BLaER1 treated with 17β-estradiol and CSF1 and Interleukin-3, amounts not matched to agents 10 nM and 100 nM (cell line): ENCODE data around the gene WBP11.

Source experiments
- H3K27ac ChIP-seq, 11 experiments: shearing (Covaris generic); formaldehyde crosslinking; 2 replicates each; pipeline ENCODE4 v1.8.1; 2022
- H3K27me3 ChIP-seq, 11 experiments: shearing (Covaris generic); formaldehyde crosslinking; 2 replicates each; pipeline ENCODE4 v1.8.1; 2022
- H3K36me3 ChIP-seq, 11 experiments: shearing (Covaris generic); formaldehyde crosslinking; 2 replicates each; pipeline ENCODE4 v1.8.1; 2022
- H3K4me1 ChIP-seq, 10 experiments: shearing (Covaris generic); formaldehyde crosslinking; 2 replicates each; pipeline ENCODE4 v1.8.1; 2022
- H3K4me2 ChIP-seq, 11 experiments: shearing (Covaris generic); formaldehyde crosslinking; 2 replicates each; pipeline ENCODE4 v1.8.1; 2022
- H3K4me3 ChIP-seq, 10 experiments: shearing (Covaris generic); formaldehyde crosslinking; 2 replicates each; pipeline ENCODE4 v1.8.1; 2022
- H3K9ac ChIP-seq, 11 experiments: shearing (Covaris generic); formaldehyde crosslinking; 2 replicates each; pipeline ENCODE4 v1.8.1; 2022
- H3K9me3 ChIP-seq, 11 experiments: shearing (Covaris generic); formaldehyde crosslinking; replicated peaks in 1 of 11; 2 replicates each; pipeline ENCODE4 v1.8.1; 2022
- H4K20me1 ChIP-seq, 11 experiments: shearing (Covaris generic); formaldehyde crosslinking; 2 replicates each; pipeline ENCODE4 v1.8.1; 2022
- Cebpa-rat ChIP-seq, 11 experiments: shearing (Covaris generic); IDR thresholded peaks; 2 replicates each; pipeline ENCODE4 v1.8.1; 2022

WBP11 gene

GRCh38 chr12:14803011-14803829, at the start of gene WBP11, which contains the start of gene C12orf60:
Gene WBP11, minus strand, starts transcription at chr12:14803478. Its CDS starts 2,095 bp downstream, at chr12:14801383.
Gene C12orf60, plus strand, starts transcription at chr12:14803670. Its CDS starts 19,266 bp downstream, at chr12:14822936.
- H4K20me1 ChIP-seq, result peaks cover 0 to 43% (median 22%) of the 10 kb centered on the region in 11 experiments; a peak in 12 of 22 replicates
- H3K4me1 ChIP-seq, result peaks cover 14 to 30% (median 26%) of the 10 kb centered on the region in 10 experiments
- H3K9me3 ChIP-seq, result no peaks in the 10 kb centered on the region
- peak within 1 kb of the TSS; percentile 79 to 98 (median 87) for H3K4me2 ChIP-seq
- H3K9ac ChIP-seq, result peak within 1 kb of the TSS; percentile 88 to 98 (median 93)
- H3K36me3 ChIP-seq, result peaks cover 17 to 31% (median 25%) of the 10 kb centered on the region in 11 experiments
- no peak for TF ChIP-seq Cebpa-rat (IDR thresholded peaks at IDR 0.05)
- H3K27ac ChIP-seq, result peak within 1 kb of the TSS; percentile 86 to 98 (median 91)
- H3K4me3 ChIP-seq, result peak within 1 kb of the TSS; percentile 84 to 98 (median 92)
- no peaks in the 10 kb centered on the region for H3K27me3 ChIP-seq

DNA sequence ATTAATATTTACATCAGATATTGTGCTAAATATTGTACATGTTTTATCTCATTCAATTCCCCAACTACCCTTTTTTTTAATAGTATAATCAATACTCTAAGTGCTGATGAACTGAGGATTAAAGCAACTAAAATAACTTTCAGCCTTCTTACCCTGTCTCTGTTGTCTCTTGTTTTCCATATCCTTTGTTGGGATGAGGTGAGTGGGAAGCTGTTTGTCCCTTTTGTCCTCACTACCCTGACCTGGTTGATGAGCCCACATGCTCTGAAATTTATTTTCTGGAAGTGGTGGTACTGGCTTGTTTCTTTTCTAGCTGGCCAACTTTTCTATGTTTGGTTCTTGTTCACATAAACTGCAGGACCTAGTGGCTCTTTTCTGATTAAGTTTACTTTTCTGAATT, 49.6 kb upstream of the WBP11 start:
- peaks cover 0 to 5% (median 0%) of the 10 kb centered on the region in 10 experiments; a peak in 2 of 20 replicates for H3K4me1 ChIP-seq

GRCh38 chr12:14850929-14851663, 47.8 kb upstream of the WBP11 start:
- Histone ChIP-seq H3K4me2 (no peak overlapping the region), H3K4me1 (peaks cover 0 to 5% (median 4%) of the 10 kb centered on the region in 10 experiments; a peak in 11 of 20 replicates), H3K9ac (no peak overlapping the region), H4K20me1 (no peaks in the 10 kb centered on the region), H3K36me3 (no peaks in the 10 kb centered on the region), H3K9me3 (0 out of 22 replicates have a peak, but pooled peaks cover 0 to under 1% (median 0%) of the 10 kb centered on the region in 11 experiments), H3K27me3 (no peaks in the 10 kb centered on the region), H3K4me3 (no peak overlapping the region), H3K27ac (no peak overlapping the region)
- no peak for TF ChIP-seq Cebpa-rat (IDR thresholded peaks at IDR 0.05)

More for the DNA sequence above, 49.6 kb upstream of the WBP11 start:
- peaks cover 0 to 14% (median 7%) of the 10 kb centered on the region in 11 experiments; a peak in 11 of 22 replicates for H3K9me3 ChIP-seq
- H3K27me3 ChIP-seq, result no peaks in the 10 kb centered on the region
- H3K36me3 ChIP-seq, result no peaks in the 10 kb centered on the region
- H3K9ac ChIP-seq, result no peak overlapping the region
- H3K4me3 ChIP-seq, result no peak overlapping the region
- no peak for TF ChIP-seq Cebpa-rat (IDR thresholded peaks at IDR 0.05)
- no peak overlapping the region for H3K4me2 ChIP-seq
- H3K27ac ChIP-seq, result no peak overlapping the region
- no peaks in the 10 kb centered on the region for H4K20me1 ChIP-seq

DNA sequence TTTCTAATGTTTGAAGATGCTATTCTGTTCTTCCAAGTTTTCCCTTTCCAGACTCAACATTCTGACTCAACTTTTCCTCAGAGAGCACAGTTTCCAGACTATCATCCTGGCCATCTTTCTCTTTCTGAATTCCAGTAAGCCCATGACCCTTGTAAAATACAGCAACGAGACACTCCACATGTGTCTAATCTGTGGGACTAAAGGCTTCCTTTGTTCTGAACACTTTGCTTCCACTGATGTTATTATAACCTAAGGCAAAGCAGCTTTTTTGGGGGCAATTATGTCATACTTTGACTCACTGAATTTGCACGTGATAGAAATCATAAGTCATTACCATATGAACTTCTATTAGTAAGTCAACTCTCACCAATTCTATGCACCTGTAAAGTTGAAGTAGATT, 46.4 kb upstream of the WBP11 start:
- H3K4me1 ChIP-seq, result peaks cover 0 to 12% (median 7%) of the 10 kb centered on the region in 10 experiments; a peak in 11 of 20 replicates
- H3K4me3 ChIP-seq, result no peak overlapping the region
- no peak for TF ChIP-seq Cebpa-rat (IDR thresholded peaks at IDR 0.05)
- H3K4me2 ChIP-seq, result no peak overlapping the region
- no peaks in the 10 kb centered on the region for H3K27me3 ChIP-seq
- H3K36me3 ChIP-seq, result no peaks in the 10 kb centered on the region
- no peaks in the 10 kb centered on the region for H3K9me3 ChIP-seq
- no peaks in the 10 kb centered on the region for H4K20me1 ChIP-seq
- H3K27ac ChIP-seq, result no peak overlapping the region
- H3K9ac ChIP-seq, result no peak overlapping the region

GRCh38 chr12:14846876-14847580, 43.8 kb upstream of the WBP11 start:
- peaks cover 0 to 12% (median 7%) of the 10 kb centered on the region in 10 experiments; a peak in 11 of 20 replicates for H3K4me1 ChIP-seq
- H3K4me2 ChIP-seq, result no peak overlapping the region
- no peak overlapping the region for H3K9ac ChIP-seq
- H3K36me3 ChIP-seq, result no peaks in the 10 kb centered on the region
- no peak overlapping the region for H3K4me3 ChIP-seq
- no peaks in the 10 kb centered on the region for H3K27me3 ChIP-seq
- no peaks in the 10 kb centered on the region for H4K20me1 ChIP-seq
- no peak overlapping the region for H3K27ac ChIP-seq
- TF ChIP-seq Cebpa-rat (IDR thresholded peaks at IDR 0.05), result no peak
- H3K9me3 ChIP-seq, result no peaks in the 10 kb centered on the region

GRCh38 chr12:14846042-14846587, 42.8 kb upstream of the WBP11 start:
- Histone ChIP-seq H3K9me3 (no peaks in the 10 kb centered on the region), H3K4me2 (peak overlapping the region in 6 of 11 experiments; percentile 15 to 56 (median 28); a peak in 7 of 22 replicates), H3K4me3 (no peak overlapping the region), H3K9ac (no peak overlapping the region), H4K20me1 (no peaks in the 10 kb centered on the region), H3K36me3 (no peaks in the 10 kb centered on the region), H3K27me3 (no peaks in the 10 kb centered on the region), H3K4me1 (peaks cover 0 to 12% (median 7%) of the 10 kb centered on the region in 10 experiments; a peak in 11 of 20 replicates), H3K27ac (no peak overlapping the region)
- TF ChIP-seq Cebpa-rat (IDR thresholded peaks at IDR 0.05), result no peak

DNA sequence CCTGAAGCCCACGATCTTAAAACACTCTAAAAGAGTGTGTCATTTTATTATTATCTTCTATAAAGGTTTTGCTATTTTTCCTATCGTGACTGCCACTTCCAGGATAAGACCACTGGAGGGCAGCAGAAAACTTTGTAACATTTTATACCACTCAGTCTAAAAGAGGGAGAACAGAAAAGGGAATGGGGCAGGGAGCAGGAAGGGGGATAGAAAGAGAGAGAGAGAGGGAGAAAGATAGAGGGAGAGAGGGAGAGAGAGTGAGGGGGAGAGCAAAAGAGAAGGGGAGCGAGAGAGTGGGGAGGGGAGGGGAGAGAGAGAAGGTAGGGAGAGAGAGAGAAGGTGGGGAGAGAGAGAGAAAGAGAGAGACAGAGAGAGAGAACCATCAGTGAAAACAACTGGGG, 42.1 kb upstream of the WBP11 start:
- no peak for TF ChIP-seq Cebpa-rat (IDR thresholded peaks at IDR 0.05)
- Histone ChIP-seq H3K27me3 (no peaks in the 10 kb centered on the region), H3K9ac (no peak overlapping the region), H3K36me3 (no peaks in the 10 kb centered on the region), H3K4me2 (no peak overlapping the region), H4K20me1 (no peaks in the 10 kb centered on the region), H3K4me3 (no peak overlapping the region), H3K9me3 (no peaks in the 10 kb centered on the region), H3K27ac (no peak overlapping the region), H3K4me1 (peaks cover 0 to 12% (median 7%) of the 10 kb centered on the region in 10 experiments; a peak in 11 of 20 replicates)

DNA sequence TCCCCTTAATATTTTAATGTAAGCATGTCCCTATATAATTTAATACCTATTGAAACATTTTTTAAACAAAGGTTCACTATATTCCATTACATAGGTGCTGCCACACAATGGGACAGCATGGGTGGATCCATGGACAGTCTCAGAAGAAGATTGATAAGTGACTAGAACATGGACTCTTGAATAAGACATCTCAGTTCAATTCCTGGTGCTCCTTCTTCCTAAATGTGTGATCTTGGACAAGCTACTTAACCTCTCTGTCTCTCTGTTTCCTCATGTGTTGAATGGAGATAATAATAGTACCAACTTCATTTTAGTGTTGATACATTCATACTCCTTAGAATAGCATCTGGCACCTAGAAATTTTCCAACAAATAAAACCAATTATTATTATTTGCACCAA, 41.1 kb upstream of the WBP11 start:
- H3K27ac ChIP-seq, result no peak overlapping the region
- H3K9me3 ChIP-seq, result no peaks in the 10 kb centered on the region
- H3K27me3 ChIP-seq, result no peaks in the 10 kb centered on the region
- peaks cover 0 to 12% (median 7%) of the 10 kb centered on the region in 10 experiments; a peak in 11 of 20 replicates for H3K4me1 ChIP-seq
- no peak for TF ChIP-seq Cebpa-rat (IDR thresholded peaks at IDR 0.05)
- H4K20me1 ChIP-seq, result no peaks in the 10 kb centered on the region
- H3K4me2 ChIP-seq, result no peak overlapping the region
- H3K9ac ChIP-seq, result no peak overlapping the region
- no peak overlapping the region for H3K4me3 ChIP-seq
- no peaks in the 10 kb centered on the region for H3K36me3 ChIP-seq
